ENCODE measurements around the gene ERI3.

The ERI3 gene

GRCh38 chr1:44354840-44355581 lies at the start of gene ERI3:
TSS of gene ERI3 (minus strand) at chr1:44355257. CDS start at chr1:44355026, 231 bp downstream.
- DNase-seq = peak; percentile 99

- DNase-seq = no peak
Observed at GRCh38 chr1:44401256-44402228, 46.5 kb upstream of the ERI3 start.

- no peak for DNase-seq
Observed at GRCh38 chr1:44390277-44390676, 35.2 kb upstream of the ERI3 start.

- no peak for DNase-seq
Observed at GRCh38 chr1:44389437-44389836, 34.4 kb upstream of the ERI3 start.

- DNase-seq = no peak
Observed at GRCh38 chr1:44388551-44388950, 33.5 kb upstream of the ERI3 start.

GRCh38 chr1:44380666-44381177 lies 25.7 kb upstream of the ERI3 start:
- DNase-seq = no peak

- peak; percentile 57 for DNase-seq
Observed at GRCh38 chr1:44377925-44378784, 23.1 kb upstream of the ERI3 start.

- DNase-seq = no peak
Observed at GRCh38 chr1:44375547-44375946, 20.5 kb upstream of the ERI3 start.

- no peak for DNase-seq
Observed at GRCh38 chr1:44371206-44371605, 16.1 kb upstream of the ERI3 start.

- no peak for DNase-seq
Observed at GRCh38 chr1:44368471-44369151, 13.6 kb upstream of the ERI3 start.

- no peak for DNase-seq
Observed at GRCh38 chr1:44367944-44368343, 12.9 kb upstream of the ERI3 start.

GRCh38 chr1:44366371-44366975 lies 11.4 kb upstream of the ERI3 start:
- DNase-seq = no peak

GRCh38 chr1:44361478-44361877 lies 6.4 kb upstream of the ERI3 start:
- DNase-seq = no peak

GRCh38 chr1:44359234-44359935 lies 4.3 kb upstream of the ERI3 start:
- DNase-seq = peak; percentile 3

GRCh38 chr1:44357710-44358109 lies 2.7 kb upstream of the ERI3 start:
- no peak for DNase-seq

- DNase-seq = no peak
Observed at GRCh38 chr1:44355582-44356305, 687 bp upstream of the ERI3 start.

GRCh38 chr1:44354268-44354839 lies 703 bp downstream of the ERI3 start:
- DNase-seq = no peak

- no peak for DNase-seq
Observed at GRCh38 chr1:44353604-44354003, 1.5 kb downstream of the ERI3 start.

- no peak for DNase-seq
Observed at GRCh38 chr1:44351289-44351688, 3.8 kb downstream of the ERI3 start.

GRCh38 chr1:44348061-44348485 lies 7.0 kb downstream of the ERI3 start:
- DNase-seq = no peak
